ENCODE measurements around the gene FRYL.

DNA sequence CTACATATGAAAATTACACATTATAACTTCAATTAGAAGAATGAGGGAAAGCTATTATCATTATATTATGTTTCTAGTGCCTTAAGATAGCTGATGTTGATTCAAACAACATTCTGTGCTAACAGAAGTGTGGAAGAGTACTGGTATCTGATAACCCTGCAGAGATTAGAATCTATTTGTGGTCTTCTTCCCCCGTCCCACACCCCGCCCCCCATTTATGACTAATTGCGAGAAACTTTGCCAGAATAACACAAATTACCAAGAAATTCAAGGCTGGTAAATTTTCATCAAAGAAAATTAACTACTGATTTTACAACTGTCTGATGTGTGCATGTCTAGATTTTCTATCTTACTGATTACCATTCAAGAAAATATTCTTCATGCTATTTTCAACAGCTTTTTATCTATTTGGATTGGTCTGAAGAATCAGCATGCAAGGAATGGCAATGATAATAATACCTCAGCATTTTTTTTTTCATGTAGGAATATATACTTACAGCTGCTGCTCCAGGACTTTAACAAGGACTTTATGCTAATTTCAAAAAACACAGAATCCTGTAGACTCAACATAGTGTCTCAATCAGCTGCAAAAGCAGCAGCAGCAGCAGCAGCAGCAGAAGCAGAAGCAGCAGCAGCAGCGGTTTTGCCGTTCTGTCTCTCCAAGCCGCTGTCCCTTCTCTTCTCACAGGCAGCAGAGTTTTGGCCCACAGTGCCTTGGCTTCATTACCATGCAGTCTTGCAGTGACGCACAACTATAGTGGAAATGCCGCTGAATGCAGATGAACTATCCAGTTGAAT lies 126.7 kb downstream of the FRYL start:
- TF ChIP-seq, protein P1, sequence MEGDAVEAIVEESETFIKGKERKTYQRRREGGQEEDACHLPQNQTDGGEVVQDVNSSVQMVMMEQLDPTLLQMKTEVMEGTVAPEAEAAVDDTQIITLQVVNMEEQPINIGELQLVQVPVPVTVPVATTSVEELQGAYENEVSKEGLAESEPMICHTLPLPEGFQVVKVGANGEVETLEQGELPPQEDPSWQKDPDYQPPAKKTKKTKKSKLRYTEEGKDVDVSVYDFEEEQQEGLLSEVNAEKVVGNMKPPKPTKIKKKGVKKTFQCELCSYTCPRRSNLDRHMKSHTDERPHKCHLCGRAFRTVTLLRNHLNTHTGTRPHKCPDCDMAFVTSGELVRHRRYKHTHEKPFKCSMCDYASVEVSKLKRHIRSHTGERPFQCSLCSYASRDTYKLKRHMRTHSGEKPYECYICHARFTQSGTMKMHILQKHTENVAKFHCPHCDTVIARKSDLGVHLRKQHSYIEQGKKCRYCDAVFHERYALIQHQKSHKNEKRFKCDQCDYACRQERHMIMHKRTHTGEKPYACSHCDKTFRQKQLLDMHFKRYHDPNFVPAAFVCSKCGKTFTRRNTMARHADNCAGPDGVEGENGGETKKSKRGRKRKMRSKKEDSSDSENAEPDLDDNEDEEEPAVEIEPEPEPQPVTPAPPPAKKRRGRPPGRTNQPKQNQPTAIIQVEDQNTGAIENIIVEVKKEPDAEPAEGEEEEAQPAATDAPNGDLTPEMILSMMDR (IDR thresholded peaks at IDR 0.05), result no peak
- no peak for TF ChIP-seq ZFX (IDR thresholded peaks at IDR 0.05; ENCODE audit: borderline replicate concordance)

Data from 22Rv1 (cell line).